Measurements from ENCODE around the gene CDH9.

The CDH9 gene, protein sequence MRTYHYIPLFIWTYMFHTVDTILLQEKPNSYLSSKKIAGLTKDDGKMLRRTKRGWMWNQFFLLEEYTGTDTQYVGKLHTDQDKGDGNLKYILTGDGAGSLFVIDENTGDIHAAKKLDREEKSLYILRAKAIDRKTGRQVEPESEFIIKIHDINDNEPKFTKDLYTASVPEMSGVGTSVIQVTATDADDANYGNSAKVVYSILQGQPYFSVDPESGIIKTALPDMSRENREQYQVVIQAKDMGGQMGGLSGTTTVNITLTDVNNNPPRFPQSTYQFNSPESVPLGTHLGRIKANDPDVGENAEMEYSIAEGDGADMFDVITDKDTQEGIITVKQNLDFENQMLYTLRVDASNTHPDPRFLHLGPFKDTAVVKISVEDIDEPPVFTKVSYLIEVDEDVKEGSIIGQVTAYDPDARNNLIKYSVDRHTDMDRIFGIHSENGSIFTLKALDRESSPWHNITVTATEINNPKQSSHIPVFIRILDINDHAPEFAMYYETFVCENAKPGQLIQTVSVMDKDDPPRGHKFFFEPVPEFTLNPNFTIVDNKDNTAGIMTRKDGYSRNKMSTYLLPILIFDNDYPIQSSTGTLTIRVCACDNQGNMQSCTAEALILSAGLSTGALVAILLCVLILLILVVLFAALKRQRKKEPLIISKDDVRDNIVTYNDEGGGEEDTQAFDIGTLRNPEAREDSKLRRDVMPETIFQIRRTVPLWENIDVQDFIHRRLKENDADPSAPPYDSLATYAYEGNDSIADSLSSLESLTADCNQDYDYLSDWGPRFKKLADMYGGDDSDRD

DNA sequence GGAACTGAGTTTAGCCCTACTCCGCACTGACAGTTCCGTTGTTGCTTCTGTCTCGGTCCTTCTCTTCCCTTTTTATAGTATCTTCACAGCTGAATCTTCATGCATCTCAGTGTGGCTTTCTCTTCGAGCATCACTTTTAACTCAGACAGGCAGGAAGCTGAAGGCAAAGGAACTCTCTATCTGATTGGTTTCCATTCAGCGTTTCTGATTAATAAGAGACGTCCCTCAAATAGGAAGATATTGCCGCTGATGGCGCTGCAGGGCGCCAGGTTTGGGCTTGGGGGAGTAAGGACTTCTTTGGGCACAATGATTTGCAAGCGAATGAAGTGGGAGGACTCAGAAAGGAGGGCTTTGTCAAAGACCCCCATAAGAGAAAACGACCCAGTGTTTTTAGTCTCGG lies at the start of gene CDH9:
TSS of gene CDH9 (minus strand) at position 111 of the 400 bp plus-strand sequence. CDS start 50,253 bp downstream, outside the sequence.
- no peak for DNase-seq (ENCODE audit: low spot score)

- no peak for DNase-seq (ENCODE audit: low spot score)
Observed at GRCh38 chr5:27087747-27088146, 49.4 kb upstream of the CDH9 start.

- DNase-seq (ENCODE audit: low spot score), result no peak
Observed at GRCh38 chr5:27083449-27084415, 45.3 kb upstream of the CDH9 start.

DNA sequence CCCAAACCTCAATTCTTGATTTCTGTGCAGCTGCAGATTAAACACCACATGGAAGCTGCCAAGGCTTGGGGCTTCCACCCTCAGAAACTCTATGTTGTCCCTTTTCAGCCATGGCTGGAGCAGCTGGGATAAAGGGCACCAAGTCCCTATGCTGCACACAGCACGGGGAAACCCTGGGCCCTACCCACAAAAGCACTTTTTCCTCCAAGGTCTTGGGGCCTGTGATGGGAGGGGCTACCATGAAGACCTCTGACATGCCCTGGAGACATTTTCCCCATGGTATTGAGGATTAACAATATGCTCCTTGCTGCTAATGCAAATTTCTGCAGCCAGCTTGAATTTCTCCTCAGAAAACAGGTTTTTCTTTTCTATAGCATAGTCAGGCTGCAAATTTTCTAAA lies 41.8 kb upstream of the CDH9 start:
- DNase-seq (ENCODE audit: low spot score), result no peak

GRCh38 chr5:27062451-27062850 lies 24.1 kb upstream of the CDH9 start:
- DNase-seq (ENCODE audit: low spot score), result no peak

DNA sequence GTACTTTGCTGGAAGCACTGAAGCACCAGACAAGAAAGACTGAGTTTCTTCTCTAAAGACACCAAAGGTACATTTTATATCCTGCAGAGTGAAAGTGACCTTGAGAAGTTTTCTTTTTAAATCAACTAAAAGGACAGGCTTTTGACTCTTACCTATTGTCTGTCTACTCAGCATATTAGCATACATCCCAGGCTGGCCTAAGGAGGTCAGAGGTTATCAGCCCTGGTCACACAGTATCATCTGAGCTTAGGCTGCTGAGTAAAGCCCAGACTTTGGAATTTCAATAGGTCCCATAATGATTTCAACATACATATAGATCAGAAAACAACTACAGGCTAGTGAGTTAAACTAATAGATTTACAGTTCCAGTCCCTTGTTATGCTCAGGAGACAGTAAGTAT lies 10.1 kb upstream of the CDH9 start:
- no peak for DNase-seq (ENCODE audit: low spot score)

DNA sequence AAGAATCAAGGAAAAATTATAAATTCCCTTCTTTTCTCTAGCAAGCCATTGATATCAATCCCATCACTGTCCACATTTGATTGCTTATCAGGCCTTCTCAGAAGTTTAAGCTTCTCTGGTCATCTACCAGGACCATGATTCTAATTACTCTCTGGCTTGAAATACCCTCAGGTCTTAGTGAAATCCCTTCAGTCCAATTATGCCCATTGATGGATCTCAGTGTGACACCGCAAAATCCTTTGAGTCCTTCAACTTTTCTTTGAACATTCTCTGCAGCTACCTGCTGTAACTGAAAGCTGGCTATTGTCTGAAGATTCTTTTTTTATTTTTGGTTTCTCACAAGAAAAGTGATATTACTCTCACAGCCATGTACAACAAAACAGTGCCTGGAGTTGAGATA lies 3.0 kb upstream of the CDH9 start:
- no peak for DNase-seq (ENCODE audit: low spot score)

GRCh38 chr5:27034565-27034964 lies 3.8 kb downstream of the CDH9 start:
- DNase-seq (ENCODE audit: low spot score), result no peak

DNA sequence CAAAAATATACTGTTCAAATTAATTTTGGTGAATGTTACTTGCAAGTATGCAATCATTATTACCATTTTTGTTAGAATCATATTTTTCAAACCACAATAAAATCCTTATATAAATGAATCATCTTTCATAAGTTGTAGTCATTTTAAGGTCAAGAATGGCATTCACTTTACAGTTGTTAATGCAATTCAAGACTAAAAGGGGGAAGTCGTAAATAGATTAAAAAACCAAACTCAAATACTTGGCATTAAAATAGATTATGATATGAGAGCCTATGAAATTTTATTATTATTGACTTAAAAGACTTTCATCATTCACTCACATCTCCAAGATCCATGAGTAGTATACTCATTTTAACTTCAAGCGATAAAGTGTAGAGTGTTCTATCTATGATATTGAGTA lies 11.6 kb downstream of the CDH9 start:
- no peak for DNase-seq (ENCODE audit: low spot score)

GRCh38 chr5:27026063-27026462 lies 12.3 kb downstream of the CDH9 start:
- no peak for DNase-seq (ENCODE audit: low spot score)

DNA sequence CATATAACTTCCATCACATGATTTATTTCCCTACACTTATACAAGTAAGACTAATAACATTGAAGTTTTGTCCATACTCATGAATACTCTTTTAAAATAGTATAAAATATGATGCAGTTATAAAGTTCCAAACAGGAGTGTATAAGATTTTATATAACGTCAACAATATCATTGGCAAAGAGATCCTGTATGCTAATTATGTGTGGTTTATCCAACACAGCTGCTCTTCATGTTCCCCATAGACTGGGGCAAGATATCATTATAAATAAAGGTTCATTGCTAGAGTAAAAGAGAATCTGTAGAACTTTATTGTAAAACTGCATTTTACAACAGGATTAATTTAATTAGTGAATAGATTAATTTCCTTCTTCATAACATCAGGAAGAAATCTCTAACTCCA lies 16.9 kb downstream of the CDH9 start:
- DNase-seq (ENCODE audit: low spot score), result no peak

GRCh38 chr5:27020973-27021372 lies 17.4 kb downstream of the CDH9 start:
- DNase-seq (ENCODE audit: low spot score), result no peak

GRCh38 chr5:27015758-27016157 lies 22.6 kb downstream of the CDH9 start:
- DNase-seq (ENCODE audit: low spot score), result no peak

GRCh38 chr5:27011274-27011673 lies 27.1 kb downstream of the CDH9 start:
- no peak for DNase-seq (ENCODE audit: low spot score)

DNA sequence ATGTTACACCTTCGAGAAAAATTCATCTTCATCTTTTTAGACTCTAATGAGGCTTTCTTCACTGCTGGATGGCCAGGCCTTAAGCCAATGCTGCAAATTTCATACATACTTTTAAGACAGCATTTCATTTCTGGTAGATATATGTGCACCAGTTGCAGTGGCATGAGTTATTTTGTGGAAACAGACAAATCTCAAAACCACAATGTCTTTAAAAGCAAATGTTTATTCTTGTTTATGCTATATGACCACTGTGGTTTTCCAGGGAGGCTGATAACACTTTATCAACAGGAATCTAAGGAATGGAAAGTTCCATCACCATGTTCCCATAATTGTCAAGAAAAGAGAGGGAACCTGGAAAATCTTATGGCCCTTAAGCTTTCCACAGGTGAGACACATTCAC lies 27.7 kb downstream of the CDH9 start:
- no peak for DNase-seq (ENCODE audit: low spot score)

DNA sequence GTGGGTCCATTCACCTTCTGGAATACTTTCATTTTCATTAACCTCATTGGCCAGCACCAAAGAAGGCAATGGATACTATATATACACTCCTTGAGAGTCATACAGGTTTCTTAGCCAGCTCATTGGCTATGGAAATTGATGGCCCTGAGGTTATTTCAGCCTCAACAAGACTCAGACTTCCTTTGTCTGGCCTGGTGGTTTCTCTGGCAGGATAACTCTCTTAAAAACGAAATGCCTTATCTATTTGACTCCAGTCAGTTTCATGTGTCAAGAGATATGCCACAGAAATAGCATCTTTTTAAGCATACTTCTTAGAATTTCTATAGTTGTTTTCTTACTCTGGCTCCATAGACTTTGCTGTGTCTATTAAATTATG lies 28.9 kb downstream of the CDH9 start:
- no peak for DNase-seq (ENCODE audit: low spot score)

- no peak for DNase-seq (ENCODE audit: low spot score)
Observed at GRCh38 chr5:27008604-27009539, 29.5 kb downstream of the CDH9 start.

GRCh38 chr5:27007121-27007520 lies 31.3 kb downstream of the CDH9 start:
- DNase-seq (ENCODE audit: low spot score), result no peak

GRCh38 chr5:26986985-26987384 lies 51.4 kb downstream of the CDH9 start:
- no peak for DNase-seq (ENCODE audit: low spot score)

- no peak for DNase-seq (ENCODE audit: low spot score)
Observed at GRCh38 chr5:26981750-26982149, 56.6 kb downstream of the CDH9 start.

- no peak for DNase-seq (ENCODE audit: low spot score)
Observed at GRCh38 chr5:26959290-26959689, 79.1 kb downstream of the CDH9 start.
